ENCODE results near the gene ZNF429. TPM values are rescaled to one million over a fixed set of nuclear protein-coding genes. Genes with fewer than 3 reads are reported as not detected.
"Not testable (repeated sequence)": the region's sequence is repeated elsewhere in the genome, so short reads cannot be mapped to it uniquely, and the experiment has no call there.

ZNF429 gene
- total RNA-seq, 1 experiment from 2014 or later = 3.0 TPM

DNA sequence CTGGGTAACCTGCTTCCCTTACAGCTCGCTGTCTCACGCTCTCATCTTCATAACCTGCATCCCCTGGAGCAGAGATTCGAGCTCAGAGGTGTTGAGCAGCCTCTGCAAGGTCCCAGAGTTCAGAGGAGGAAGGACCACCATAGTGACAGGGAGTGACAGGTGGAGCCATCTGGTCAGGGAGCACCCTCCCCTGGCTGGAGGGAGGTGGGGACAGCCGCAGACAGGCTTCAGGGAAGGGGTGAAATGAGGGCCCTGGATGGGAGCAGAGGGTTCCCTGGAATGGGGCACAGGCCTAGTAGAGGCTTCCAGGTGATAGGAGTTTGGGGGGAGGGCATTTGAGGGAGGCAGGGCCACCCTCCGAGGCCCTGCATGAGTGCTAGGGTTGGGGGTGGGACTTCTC is 82.1 kb downstream of the ZNF429 start:
- no peak overlapping the region for H3K4me3 ChIP-seq
- no peaks in the 10 kb centered on the region for H3K27me3 ChIP-seq (replicated peaks)
- no peak overlapping the region for H3K27ac ChIP-seq
- DNase-seq (ENCODE audit: low read depth in 1 of 2, low spot score in 2 of 2) = no peak
- H3K9me3 ChIP-seq (replicated peaks) = peaks cover 8% of the 10 kb centered on the region
- no peaks in the 10 kb centered on the region for H3K36me3 ChIP-seq
- H3K4me1 ChIP-seq (replicated peaks) = no peaks in the 10 kb centered on the region

DNA sequence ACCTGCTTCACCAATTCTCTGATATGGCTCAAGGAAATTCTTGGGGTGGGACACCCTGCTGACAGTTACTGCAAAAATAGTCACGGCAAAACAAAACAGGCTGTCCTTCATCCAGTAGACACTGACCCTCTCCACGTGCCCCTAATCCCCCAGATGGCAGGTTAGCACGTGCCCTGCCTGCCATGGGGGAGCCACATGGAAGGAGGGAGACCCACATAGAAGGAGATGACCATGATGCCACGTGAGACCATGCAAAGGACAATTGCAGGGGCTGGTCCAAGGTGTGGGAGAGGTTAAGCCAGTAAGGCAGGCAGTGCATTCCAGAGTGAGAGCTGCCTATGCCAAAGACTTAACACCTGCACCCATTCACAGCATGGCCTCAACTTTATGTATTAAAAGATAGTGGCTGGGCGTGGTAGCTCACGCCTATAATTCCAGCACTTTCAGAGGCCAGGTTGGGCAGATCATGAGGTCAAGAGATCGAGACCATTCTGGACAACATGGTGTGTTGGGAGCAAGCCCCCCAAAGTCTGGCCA is 82.7 kb downstream of the ZNF429 start:
- no peak overlapping the region for H3K27ac ChIP-seq
- peaks cover 8% of the 10 kb centered on the region for H3K9me3 ChIP-seq (replicated peaks)
- H3K4me1 ChIP-seq (replicated peaks) = no peaks in the 10 kb centered on the region
- no peaks in the 10 kb centered on the region for H3K27me3 ChIP-seq (replicated peaks)
- no peaks in the 10 kb centered on the region for H3K36me3 ChIP-seq
- no peak overlapping the region for H3K4me3 ChIP-seq
- DNase-seq (ENCODE audit: low read depth in 1 of 2, low spot score in 2 of 2) = no peak

DNA sequence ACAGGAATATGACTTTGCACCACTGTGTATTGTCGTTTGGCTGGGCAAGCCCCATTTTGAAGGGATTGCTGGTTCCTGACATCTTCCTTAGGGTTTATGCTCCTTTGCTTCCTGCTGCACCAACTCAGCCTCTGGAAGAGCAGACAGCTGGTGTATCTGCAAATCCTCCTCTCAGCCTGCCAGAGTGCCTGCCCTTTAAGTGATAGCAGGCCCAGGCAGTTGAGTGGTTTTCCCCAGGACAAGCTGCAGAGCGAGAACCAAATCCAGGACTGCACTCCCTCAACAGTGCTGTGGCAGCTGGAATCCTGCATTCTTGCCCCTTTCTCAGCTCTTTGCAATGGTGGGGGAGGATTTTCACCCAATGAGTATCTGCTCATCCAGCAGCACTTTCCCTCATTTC is 85.5 kb downstream of the ZNF429 start:
- Histone ChIP-seq H3K27ac (no peak overlapping the region), H3K9me3 (replicated peaks) (peaks cover 11% of the 10 kb centered on the region), H3K4me3 (no peak overlapping the region), H3K27me3 (replicated peaks) (no peaks in the 10 kb centered on the region), H3K36me3 (no peaks in the 10 kb centered on the region), H3K4me1 (replicated peaks) (no peaks in the 10 kb centered on the region)
- no peak for DNase-seq (ENCODE audit: low read depth in 1 of 2, low spot score in 2 of 2)

DNA sequence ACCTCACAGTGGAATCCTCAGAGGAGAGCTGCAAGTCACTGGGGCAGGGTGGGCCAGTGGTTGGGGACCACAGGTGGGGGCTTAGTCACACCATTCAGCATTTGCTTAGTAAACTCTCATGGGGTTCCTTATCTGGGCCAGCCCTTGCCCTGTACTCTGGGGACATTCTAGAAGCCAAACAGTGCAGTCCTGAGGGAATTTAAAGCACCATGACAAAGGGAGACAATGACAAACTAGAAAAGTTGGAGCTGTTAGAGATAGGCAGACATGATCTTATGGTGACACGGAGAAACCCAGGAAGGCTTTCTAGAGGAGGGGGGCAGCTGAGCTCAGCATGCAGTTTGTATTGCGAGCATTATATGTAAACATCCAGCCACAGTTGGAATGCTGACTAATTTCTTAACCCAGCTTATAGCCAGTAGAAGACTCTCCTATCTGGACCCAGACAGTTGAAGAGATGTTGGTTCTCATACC is 87.6 kb downstream of the ZNF429 start:
- peaks cover 17% of the 10 kb centered on the region; the same call in 1 of the 2 replicates for H3K9me3 ChIP-seq (replicated peaks)
- DNase-seq (ENCODE audit: low read depth in 1 of 2, low spot score in 2 of 2) = no peak
- no peaks in the 10 kb centered on the region for H3K4me1 ChIP-seq (replicated peaks)
- H3K27ac ChIP-seq = no peak overlapping the region
- H3K4me3 ChIP-seq = no peak overlapping the region
- H3K27me3 ChIP-seq (replicated peaks) = no peaks in the 10 kb centered on the region
- H3K36me3 ChIP-seq = no peaks in the 10 kb centered on the region

DNA sequence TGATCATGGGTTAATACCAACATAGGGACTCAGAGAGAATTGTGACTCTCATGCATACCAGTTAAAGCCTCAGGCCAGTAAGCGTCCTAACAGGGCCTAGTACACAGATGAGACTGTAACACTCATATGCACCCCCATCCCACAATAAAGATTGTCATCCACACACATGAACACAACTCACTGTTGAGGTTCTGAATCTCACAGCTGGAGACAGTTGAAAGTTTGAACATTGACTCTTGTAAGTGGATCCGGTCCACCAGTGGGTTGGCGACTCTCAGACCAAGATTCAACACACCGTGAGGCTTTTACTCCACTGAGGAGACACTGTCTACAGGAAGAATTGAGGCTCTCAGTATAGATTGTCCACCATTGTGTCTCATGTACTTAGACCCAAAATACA is 88.1 kb downstream of the ZNF429 start:
- H3K9me3 ChIP-seq (replicated peaks) = peaks cover 15% of the 10 kb centered on the region; the same call in 1 of the 2 replicates
- no peaks in the 10 kb centered on the region for H3K4me1 ChIP-seq (replicated peaks)
- no peaks in the 10 kb centered on the region for H3K27me3 ChIP-seq (replicated peaks)
- no peaks in the 10 kb centered on the region for H3K36me3 ChIP-seq
- H3K27ac ChIP-seq = no peak overlapping the region
- no peak for DNase-seq (ENCODE audit: low read depth in 1 of 2, low spot score in 2 of 2)
- H3K4me3 ChIP-seq = no peak overlapping the region

DNA sequence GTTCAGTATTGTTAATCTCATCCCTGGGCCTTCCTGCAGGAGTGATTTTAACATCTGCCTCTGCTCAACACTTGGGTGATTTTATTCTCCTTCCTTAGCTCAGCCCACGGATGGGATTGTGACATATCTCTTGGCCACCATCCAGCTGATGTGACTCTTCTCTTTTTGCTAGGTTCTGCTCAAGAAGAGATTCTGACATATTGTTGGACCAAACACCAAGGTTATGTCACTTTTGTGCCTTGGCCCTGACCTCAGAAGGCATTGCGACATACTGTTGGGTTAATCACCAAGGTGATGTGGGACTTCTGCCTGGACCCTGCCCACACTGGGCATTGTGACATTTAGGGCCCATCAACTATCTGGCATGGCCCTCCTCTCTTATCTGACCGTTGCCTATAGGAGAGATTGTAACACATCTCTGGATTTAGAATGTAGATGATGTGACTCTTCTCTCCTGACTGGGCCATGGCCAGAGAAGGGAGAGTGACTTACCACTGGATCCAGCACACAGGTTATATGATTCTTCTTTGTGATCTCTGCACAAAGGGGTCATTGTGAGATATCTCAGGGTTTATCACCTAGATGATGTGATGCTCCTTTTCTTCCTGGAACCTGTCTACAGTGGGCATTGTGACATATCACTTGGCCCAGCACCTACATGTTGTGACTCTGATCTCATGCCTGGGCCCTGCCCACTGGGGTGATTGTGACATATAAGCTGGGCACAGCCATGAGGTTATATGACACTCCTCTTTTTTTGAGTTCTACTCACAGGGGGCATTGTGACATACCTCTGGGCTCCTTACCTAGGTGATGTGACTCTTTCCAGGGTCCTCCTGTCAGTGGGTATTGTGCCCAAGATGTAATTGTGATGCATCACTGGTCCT is 88.8 kb downstream of the ZNF429 start:
- DNase-seq (ENCODE audit: low read depth in 1 of 2, low spot score in 2 of 2) = no peak
- Histone ChIP-seq H3K36me3 (no peaks in the 10 kb centered on the region), H3K27ac (no peak overlapping the region), H3K27me3 (replicated peaks) (no peaks in the 10 kb centered on the region), H3K4me1 (replicated peaks) (no peaks in the 10 kb centered on the region), H3K4me3 (no peak overlapping the region), H3K9me3 (replicated peaks) (peaks cover 15% of the 10 kb centered on the region; the same call in 1 of the 2 replicates)

DNA sequence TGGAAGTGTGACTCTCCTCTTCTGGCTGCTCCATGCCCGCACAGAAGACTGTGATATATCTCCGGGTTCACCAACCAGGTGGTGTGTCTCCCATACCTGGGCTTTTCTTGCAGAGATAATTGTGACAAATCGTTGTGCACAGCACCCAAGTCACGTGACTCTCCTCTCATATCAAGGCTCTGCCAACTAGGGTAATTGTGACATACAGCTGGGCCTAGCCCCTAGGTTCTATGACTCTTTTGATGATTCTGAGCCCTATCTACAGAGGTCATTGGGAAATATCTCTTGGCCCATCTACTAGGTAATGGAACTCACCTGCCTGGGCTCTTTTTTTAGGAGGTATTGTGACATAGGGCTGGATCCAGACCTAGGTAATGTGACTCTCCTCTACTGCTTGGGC is 89.8 kb downstream of the ZNF429 start:
- Histone ChIP-seq H3K4me3 (no peak overlapping the region), H3K27ac (no peak overlapping the region), H3K27me3 (replicated peaks) (no peaks in the 10 kb centered on the region), H3K9me3 (replicated peaks) (peaks cover 15% of the 10 kb centered on the region; the same call in 1 of the 2 replicates), H3K4me1 (replicated peaks) (no peaks in the 10 kb centered on the region), H3K36me3 (no peaks in the 10 kb centered on the region)
- no peak for DNase-seq (ENCODE audit: low read depth in 1 of 2, low spot score in 2 of 2)

DNA sequence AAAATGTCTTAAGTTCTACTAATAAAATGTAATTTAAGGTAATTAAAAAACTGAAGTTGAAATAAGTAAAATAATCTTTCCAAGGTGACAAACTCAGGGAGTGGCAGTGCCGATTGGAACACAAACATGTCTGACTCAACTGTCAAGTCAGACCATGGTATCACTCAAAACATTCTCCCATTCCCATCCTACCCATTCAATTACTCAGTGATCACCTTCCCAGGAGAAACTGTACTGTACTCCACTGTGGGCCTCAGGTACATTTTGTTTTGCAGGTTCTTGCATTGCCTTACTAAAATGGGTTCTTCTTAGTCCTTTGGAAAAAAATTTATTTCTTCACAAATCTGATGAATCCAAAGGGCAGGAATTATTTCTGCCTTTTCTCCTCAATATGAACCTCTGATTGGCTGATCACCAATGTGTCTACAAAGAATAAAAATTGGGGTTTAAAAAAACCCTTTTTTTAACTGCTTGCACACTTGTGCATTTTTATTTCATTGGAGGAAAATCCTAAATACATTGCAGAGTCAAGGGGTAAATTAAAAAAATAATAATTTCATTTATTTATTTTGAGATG is 96.8 kb downstream of the ZNF429 start:
- Histone ChIP-seq H3K4me3 (no peak overlapping the region), H3K36me3 (no peaks in the 10 kb centered on the region), H3K9me3 (replicated peaks) (peaks cover 4% of the 10 kb centered on the region; the same call in 1 of the 2 replicates), H3K4me1 (replicated peaks) (no peaks in the 10 kb centered on the region), H3K27ac (no peak overlapping the region), H3K27me3 (replicated peaks) (no peaks in the 10 kb centered on the region)
- no peak for DNase-seq (ENCODE audit: low read depth in 1 of 2, low spot score in 2 of 2)

DNA sequence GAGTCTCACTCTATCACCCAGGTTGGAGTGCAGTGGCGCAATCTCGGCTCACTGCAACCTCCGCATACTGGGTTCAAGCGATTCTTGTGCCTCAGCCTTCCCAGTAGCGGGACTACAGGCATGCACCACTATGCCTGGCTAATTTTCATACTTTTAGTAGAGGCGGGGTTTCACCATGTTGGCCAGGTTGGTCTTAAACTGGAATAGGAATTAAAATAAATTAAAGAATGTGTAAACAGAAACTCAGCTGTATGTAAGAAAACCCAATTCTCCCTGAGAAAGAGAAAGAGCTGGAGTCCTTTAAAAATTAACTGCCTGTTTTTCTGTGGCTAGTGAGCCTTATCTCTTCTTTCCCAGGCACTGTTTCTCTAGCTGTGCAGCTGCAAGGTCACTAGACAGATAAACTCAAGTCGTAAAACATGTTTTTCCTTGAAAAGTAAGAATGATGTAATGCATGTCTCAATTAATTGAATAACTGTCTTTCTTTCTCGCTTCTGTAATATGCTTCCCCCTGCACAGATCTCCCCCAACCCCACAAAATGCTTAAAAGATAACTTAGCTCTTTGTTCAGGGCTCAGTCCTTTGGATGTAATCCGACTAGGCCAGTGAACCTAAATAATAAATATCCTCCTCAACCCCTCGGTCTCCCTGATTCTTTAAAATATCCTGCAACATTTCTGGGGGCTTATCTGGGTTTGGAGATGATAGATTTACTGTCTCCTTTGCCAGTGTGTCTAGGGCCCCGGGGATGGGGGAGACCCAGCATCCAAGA is 97.4 kb downstream of the ZNF429 start:
- H3K4me1 ChIP-seq (replicated peaks); H3K27ac ChIP-seq; H3K27me3 ChIP-seq (replicated peaks); H3K36me3 ChIP-seq; H3K4me3 ChIP-seq; DNase-seq (ENCODE audit: low read depth in 1 of 2, low spot score in 2 of 2); H3K9me3 ChIP-seq (replicated peaks): not testable (repeated sequence)

DNA sequence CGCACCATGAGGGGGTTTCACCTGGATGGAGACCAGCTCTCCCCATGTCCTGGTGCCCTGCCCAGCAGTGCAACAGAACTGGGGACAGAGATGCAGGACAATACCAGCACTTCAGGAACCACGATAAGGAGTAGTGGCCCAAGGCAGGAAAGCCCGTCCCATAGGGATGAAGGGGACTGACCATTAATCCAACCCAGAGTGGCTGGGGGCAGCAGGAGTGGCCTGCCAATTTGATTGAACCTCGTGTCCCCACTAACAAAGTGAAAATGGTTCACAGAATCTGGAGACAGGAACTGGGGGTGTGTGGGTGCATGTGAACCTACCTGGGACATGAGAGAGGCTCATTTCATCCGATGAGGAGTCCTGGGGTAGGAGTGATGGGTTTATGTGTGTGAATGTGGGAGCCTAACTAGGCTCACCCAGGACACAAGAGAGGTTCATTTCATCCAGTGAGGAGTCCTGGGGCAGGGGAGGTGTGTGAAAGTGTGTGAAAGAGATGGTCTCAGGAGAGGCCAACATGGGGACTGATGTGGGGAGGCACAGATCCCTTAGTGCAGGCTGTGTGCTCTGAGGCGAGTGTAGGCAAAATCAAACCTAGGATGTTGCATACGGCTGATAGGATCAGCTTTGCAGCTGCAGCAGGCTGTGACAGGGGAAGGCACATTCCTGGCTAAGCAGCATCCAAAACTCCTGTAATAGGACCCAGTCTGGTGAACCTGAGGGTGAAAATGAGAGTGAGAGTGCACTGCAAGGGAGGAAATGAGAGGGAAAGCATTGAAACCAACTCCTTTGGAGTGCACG is 98.2 kb downstream of the ZNF429 start:
- DNase-seq (ENCODE audit: low read depth in 1 of 2, low spot score in 2 of 2) = no peak
- Histone ChIP-seq H3K27ac (no peak overlapping the region), H3K27me3 (replicated peaks) (no peaks in the 10 kb centered on the region), H3K4me1 (replicated peaks) (no peaks in the 10 kb centered on the region), H3K36me3 (no peaks in the 10 kb centered on the region), H3K4me3 (no peak overlapping the region), H3K9me3 (replicated peaks) (no peaks in the 10 kb centered on the region; the same call in 1 of the 2 replicates)

DNA sequence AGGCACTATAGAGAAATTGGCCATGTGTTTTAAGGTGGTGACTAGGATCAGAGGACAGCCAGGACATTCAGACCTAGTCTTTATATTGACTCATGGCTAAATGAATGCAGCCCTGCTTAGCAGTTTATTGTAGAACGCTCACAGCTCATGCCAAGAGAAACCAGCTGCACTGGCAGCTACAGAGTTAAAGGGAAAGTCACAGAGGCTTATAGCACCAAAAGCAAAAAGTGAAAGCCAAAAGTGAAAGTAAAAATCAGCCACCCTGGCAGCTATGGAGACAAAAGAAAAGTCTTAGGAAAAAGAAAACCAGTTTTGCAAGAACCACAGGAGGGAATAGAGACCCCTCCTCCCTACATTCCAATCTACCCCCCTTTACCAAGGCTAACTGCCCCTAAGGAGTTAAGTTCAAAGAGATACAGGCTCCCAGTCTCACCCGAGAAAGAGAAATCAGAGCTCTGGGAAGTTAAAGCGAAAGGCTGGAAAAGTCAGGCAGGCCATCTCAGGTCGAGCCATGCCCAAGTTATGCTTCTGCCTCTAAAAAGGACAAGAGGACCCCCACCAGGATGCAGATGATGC is 99.0 kb downstream of the ZNF429 start:
- no peak overlapping the region; the same call in 1 of the 2 replicates for H3K4me3 ChIP-seq
- H3K9me3 ChIP-seq (replicated peaks) = no peaks in the 10 kb centered on the region; the same call in 1 of the 2 replicates
- H3K4me1 ChIP-seq (replicated peaks) = no peaks in the 10 kb centered on the region
- no peak overlapping the region for H3K27ac ChIP-seq
- DNase-seq (ENCODE audit: low read depth in 1 of 2, low spot score in 2 of 2) = no peak
- H3K36me3 ChIP-seq = no peaks in the 10 kb centered on the region
- H3K27me3 ChIP-seq (replicated peaks) = no peaks in the 10 kb centered on the region

Measured in SJSA1 (cell line).